Upper lobe of left lung (tissue), 4 donors: Measurements from ENCODE around the gene CDK15.

Source experiments
- EP300 ChIP-seq, 4 donors: sonication (generic); formaldehyde crosslinking; IDR thresholded peaks; one replicate each; pipeline ENCODE4 v1.5.1; 2017; ENCODE audit warnings: antibody characterized with exemption in 4 of 4, control low read depth in 2 of 4
- POLR2A ChIP-seq, 4 donors: fragments of 450-650 bp; IDR thresholded peaks; one replicate each; pipeline ENCODE4 v1.5.1; 2016 to 2017; ENCODE audit warnings: antibody characterized with exemption in 4 of 4, mild to moderate bottlenecking in 2 of 4
- POLR2AphosphoS5 ChIP-seq, 2 donors: sonication (generic); formaldehyde crosslinking; IDR thresholded peaks; one replicate each; pipeline ENCODE4 v1.5.1; 2017; ENCODE audit warnings: antibody characterized with exemption in 2 of 2
- TF ChIP-seq, protein P1 (sequence below), 6 experiments: fragments of 450-650 bp in 4 of 6; fragments of 200-600 bp in 2 of 6; sonication (generic) in 2 of 6; IDR thresholded peaks; one replicate each; pipeline ENCODE4 v1.5.1; 2016 to 2019; ENCODE audit warnings: antibody characterized with exemption in 6 of 6

DNA sequence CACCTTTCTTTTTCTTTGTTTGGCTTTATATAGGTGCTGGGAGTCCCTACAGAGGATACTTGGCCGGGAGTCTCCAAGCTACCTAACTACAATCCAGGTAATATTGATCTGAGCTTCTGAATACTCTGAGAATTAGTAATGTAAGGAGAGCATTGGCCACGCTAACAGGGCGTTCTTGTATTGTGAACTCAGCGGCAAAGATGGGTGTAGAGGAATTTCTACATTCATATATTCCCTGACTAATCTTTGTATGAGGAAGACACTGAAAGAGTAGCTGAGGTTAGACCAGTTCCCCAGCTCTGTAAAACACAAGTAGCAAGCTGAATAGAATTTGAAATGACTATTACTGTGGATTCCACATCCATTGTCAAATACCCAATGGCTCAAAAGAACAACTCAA, 48.5 kb downstream of the CDK15 start:
- TF ChIP-seq, protein P1, sequence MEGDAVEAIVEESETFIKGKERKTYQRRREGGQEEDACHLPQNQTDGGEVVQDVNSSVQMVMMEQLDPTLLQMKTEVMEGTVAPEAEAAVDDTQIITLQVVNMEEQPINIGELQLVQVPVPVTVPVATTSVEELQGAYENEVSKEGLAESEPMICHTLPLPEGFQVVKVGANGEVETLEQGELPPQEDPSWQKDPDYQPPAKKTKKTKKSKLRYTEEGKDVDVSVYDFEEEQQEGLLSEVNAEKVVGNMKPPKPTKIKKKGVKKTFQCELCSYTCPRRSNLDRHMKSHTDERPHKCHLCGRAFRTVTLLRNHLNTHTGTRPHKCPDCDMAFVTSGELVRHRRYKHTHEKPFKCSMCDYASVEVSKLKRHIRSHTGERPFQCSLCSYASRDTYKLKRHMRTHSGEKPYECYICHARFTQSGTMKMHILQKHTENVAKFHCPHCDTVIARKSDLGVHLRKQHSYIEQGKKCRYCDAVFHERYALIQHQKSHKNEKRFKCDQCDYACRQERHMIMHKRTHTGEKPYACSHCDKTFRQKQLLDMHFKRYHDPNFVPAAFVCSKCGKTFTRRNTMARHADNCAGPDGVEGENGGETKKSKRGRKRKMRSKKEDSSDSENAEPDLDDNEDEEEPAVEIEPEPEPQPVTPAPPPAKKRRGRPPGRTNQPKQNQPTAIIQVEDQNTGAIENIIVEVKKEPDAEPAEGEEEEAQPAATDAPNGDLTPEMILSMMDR (IDR thresholded peaks at IDR 0.05), result no peak
- TF ChIP-seq POLR2A (IDR thresholded peaks at IDR 0.05) (no peak), POLR2AphosphoS5 (IDR thresholded peaks at IDR 0.05) (no peak), EP300 (IDR thresholded peaks at IDR 0.05) (no peak)
